Fibroblast of skin of back (primary cell): ENCODE results near the gene STH.

Source experiments
- DNase-seq: peaks from one replicate; pipeline ENCODE4 v3.0.0-alpha.2; 2013

Gene STH

DNA sequence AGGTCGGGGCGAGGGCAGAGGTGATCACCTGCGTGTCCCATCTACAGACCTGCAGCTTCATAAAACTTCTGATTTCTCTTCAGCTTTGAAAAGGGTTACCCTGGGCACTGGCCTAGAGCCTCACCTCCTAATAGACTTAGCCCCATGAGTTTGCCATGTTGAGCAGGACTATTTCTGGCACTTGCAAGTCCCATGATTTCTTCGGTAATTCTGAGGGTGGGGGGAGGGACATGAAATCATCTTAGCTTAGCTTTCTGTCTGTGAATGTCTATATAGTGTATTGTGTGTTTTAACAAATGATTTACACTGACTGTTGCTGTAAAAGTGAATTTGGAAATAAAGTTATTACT is 28.9 kb downstream of the STH start:
- no peak for DNase-seq

DNA sequence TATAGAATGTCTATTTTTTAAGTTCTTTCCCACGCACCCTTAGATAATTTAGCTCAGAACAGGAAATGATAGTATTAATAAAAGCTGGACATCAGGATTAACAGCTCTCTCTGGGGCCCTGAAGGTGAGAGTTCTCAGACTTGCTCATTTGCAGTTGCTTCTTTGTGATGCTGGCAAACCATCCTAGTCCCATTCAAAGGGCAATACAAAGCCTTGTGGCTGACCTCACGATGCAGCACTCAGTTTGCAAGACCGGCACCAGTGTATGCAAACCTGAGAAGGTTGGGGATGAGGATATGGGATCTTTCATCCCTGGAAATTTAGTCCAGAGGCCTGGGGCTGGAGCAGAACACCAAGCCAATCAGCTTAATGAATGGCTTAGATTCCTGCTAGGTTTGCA is 29.3 kb downstream of the STH start:
- DNase-seq, result no peak

DNA sequence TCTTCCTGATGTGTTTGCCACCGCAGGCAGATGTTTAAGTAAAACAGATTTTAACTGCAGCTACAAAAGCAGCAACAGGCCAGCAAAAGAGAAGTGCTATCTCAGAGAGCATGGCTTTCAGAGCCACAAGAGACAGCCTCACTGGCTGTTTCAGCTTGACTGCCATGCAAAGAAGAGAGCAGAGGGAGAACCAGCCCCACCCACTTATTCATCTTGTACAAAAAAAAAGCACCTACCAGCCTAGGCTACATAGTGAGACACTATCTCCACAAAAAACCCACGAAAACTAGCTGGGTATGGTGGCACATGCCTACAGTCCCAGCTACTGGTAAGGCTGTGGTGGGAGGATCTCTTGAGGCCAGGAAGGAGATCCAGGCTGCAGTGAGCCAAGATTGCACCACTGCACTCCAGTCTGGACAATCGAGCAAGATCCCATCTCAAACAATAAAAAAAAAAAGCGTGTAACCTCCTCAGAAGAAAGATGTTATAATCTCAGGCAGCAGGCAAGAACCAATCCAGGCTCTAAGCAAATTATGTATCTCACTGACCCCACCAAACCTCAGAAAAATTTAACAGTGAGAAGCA is 30.0 kb downstream of the STH start:
- no peak for DNase-seq

DNA sequence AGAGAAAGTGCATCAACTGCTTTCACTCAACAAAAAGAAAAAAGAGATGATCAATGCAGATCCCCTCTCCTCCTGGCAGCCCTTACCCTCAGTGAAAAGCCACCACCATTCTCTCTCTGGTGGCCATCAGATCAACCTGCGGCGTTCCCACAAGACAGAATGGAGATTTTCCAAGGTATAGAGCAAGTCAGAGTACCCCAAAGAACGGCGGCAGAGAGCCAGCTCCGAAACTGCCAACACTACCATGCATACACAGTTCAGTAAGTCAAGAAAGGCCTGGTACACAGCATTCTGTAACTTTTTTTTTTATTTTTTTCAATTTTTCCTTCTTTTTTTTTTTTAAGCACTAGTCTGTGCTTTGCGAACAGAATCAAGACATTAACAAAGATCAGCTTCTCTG is 30.6 kb downstream of the STH start:
- no peak for DNase-seq

DNA sequence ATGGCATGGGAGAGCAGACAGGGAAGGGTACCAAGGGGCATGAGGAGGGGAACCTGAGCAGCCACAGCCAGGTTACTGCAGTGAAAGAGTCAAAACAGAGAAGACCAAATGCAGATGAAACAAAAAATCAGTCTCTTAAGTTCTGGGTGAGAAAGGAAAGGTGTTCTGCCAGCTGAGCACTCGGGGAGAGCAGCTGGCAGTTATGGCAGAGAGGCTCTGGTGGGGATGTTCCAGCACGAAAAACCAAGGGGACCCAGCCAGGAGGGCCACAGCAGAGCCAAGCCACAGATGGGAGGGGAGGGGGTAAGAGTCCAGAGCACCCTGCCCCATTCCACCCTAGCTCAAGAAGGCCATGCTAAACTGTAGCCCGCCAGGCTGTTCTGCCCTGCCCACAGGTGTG is 31.7 kb downstream of the STH start:
- DNase-seq, result no peak

DNA sequence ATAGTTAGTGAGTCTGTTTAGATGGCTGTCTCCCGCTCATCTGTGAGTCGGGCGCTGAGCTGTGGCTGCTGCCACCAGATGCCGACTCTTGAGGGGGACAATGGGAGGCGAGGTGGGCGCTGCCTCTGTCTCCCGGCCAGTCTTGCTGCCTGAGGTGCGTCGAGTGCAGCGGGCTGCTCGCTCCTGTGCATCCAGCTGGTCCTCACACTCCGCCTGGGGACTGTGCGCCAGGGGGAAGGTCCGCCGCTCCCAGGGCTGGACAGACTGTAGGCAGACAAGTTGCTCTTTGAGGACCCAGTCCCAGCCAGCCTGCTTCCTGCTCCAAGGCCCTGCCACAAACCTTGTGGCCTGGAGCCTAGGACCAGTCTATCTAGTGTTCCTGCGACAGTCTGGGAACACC is 32.4 kb downstream of the STH start:
- DNase-seq, result no peak

DNA sequence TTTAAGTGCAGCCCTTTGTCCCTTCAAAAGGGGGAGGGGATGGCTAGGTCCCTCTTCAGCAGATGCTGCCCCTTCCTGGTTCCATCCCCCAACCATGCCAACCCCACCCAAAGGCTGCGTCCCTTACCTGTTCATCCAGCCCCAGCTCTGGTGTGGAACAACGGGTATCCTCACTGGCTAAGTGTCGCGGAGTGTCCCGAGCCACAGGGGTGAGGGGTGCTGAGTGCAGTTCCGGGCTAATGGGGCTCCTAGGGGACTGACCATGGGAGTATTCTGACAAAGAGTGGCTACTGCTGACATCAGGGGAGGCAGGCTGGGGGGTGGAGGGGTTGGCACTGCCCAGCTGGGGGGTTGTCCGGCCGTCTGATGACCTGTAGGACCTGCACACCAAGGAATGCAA is 32.9 kb downstream of the STH start:
- no peak for DNase-seq

DNA sequence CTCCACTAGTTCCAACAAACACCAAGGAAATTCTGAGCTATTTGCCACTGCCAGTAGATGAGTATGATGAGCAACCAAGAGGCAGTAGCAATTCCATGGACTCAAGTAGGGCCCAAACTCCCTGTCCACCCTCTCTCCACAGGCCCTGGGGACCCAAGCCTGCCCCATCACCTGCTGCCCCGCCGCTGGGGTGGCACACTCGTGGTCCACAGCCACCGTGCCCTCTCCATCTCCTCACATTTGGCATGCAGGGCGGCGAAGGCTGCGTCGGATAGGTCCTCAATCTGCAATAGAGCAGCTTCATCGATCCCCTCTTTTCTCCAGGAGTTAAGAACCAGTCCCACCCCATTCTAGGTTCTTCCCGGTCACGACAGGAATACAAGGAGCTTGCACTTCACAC is 33.9 kb downstream of the STH start:
- no peak for DNase-seq

DNA sequence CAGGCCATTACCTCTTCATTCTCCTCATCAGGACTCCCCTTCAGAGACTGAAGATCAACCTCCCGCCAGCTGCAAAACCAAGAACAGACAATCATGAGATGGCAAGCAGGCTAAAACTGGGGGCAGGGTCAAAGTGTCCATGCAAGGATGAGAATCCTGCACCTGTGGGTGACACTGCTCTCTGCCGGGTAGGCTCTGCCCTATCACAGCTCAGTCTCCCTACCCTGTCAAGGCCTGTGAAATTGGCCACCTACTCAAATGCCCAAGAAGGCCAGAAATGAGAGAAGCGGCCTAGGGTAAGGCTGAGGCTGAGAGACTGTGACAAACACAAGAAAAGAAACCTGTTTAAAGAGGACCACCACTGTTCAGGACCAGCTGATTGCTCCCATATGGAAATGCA is 34.3 kb downstream of the STH start:
- DNase-seq, result no peak

DNA sequence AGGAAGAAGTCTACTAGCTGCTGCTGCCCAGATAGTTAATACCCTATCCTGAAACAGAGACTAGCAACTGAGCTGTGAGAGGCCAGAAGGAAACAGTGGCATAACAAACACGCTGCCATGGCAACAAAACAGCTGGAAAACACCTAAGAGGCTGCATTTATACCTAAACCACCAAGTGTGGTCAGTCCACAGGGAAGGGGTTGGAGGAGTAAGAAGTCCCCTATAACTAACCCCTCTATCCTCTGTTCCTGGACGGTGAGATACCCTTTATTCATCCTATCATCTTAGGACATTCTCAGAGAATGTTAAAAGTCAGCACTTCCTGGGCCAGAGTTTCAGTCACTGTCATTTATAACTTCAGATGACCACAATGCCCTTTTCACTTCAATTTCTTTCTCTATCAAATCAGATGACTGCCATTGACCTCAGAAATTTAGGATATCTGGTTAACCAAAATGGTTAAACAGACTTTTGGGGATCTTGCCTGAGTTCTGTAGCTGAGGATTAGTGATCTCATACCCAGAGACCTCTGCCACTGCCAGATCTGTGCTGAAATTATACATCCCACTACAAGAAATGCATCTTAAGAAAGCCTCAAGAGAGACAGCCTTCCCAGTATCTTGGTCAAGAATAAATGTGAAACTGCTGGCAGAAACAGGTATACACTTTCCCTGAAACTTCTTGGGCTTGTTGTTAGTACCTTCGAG is 36.2 kb downstream of the STH start:
- no peak for DNase-seq

DNA sequence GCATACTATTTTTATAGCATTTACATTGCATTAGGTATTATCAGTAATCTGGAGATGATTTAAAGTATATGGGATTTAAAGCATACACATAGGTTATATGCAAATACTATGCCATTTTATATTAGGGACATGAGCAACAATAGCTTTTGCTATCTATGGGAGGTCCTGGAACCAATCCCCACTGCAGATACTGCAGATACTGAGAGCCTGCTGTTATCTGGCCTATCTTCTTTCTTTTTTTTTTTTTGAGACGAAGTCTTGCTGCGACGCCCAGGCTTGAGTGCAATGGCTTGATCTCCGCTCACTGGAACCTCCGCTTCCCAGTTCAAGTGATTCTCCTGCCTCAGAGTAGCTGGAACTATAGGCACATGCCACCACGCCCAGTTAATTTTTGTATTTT is 37.4 kb downstream of the STH start:
- no peak for DNase-seq

DNA sequence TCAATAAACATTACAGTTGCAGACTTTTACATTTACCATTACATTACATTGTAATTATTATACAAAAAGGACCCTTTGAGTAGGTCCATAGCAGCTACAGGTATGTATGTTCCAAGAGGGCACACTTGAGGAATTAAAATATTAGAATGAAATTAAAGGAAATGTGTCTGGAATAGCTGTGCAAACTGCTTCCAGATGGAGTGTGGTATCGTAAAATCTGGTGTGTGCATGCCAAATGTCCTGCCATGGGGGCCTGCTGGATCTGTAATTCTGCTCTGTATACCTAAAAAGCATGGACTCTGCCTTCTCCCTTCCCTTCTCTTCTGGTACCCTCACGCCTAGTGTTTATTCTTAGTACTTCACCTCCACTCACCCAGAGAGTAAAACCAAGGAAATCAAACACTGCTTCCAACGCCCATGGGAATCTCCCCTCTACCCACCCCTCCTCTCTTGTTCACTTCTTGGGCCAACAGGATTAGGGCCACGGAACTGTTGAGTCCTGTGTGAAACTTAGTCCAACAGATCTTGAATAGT is 38.7 kb downstream of the STH start:
- no peak for DNase-seq

DNA sequence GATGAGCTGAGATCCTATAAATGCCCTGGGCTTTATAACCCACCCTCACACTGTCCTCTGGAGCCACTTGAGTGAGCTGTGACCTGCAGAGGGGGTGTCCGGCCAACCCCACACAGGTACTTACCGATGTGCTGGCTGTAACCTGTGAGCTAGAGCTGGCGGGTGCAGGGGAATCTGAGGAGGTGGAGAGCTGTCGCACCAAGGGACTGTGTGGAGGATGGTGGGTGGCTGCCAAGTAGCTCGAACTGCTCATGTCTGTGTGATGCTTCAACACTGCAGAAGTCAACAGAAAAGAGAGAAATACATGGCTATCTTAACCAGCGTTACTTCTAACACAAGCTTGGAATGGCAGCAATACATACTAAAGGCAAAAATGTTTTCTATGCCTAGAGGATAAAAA is 39.4 kb downstream of the STH start:
- no peak for DNase-seq

DNA sequence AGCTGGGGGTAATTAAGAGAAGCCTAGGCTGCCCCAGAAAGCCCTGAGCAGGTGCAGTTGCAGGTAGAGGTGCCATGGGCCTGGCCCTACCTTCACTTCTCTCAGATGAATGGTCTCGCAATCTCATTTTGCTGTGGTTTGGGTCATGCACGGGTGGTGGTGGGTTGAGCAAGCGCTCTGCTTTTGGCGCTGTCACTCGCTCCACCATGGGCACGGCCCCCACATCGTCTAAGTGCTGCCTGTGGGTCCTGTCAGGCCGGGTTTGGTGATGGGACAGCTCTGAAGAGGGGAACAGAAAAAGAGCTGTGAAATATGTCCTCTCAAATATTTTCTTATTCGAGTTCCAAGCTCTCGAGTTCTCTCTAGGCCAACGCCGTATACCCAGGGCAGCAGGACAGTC is 39.9 kb downstream of the STH start:
- no peak for DNase-seq

DNA sequence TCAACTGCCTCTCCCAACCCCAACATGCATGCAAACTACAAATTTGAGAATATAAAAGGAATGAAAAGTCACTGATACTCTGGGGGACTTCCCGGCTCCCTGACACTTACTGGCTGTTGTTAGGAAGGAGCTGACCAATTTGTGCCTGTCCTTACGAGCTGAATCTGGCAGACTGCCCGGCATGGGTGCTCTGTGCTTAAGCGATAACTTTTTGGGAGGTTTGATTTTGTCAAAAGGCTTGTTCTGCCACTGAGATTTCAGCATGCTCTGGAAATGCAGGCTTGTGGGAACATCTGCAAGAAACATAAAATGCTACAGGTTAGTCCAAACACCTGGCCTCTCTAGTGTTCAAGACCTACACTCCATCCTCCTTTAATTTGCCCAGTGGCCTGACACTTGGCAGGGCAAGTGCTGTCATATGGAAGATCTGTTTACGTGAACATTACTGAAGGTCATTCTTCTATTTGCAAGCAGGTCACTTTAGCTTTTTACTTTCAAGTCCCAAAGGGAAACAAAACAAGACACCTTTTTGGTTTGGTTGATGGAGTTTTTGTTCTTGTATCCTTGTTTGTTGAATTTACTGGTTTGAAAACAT is 40.6 kb downstream of the STH start:
- no peak for DNase-seq

DNA sequence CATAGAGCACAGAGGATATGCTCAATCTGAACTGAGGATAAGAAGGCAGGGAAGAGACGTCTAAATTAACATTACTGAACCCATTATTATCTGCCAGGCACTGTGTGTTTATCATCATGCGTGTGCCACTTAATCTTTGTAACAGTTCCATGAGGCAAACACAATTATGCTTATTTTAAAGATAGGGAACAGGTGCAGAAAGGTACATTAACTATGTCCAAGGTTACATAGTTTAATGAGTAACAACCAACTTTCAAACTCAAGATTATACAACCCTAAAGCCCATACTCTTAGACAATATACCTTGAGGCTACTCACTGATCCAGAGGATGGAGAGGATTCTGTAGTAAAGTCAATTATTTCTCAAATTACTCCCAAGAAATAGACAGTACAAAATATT is 43.2 kb downstream of the STH start:
- no peak for DNase-seq

DNA sequence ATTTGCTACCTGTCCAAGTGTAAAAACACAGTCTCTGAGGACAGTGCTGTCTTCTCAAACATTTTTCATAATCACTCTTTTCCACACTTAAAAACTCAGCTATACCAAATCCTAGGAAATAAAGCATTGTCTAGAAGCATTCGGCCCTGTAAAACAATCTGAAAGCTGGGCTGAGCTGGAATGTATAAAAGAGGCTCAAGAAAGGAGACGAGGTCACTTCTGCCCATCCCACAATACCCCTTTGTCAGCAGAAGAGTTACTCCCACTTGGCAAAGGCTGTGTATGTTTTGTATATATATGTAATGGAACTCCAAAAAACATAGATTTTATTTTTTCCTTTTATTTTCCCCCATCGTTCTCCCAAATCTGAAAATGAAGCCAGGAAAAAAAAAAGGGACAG is 43.9 kb downstream of the STH start:
- no peak for DNase-seq

DNA sequence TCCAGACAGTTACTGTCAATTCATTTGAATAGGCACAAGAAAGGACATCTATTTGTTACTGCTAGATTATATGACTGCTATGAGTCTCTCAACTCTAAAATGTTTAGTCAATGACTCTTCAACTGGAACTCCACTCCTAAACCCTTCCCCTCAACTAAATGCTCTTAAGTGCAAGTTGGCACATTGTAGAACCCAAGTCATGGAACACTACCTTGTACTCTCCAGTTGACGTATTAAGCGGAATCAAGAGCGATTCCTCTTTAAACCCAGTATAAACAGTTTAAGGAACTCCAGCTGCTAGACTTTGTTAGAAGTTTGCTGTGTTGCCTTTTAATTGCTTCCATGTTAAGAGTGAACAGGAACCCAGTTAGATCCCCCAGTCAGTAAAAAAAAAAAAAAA is 44.6 kb downstream of the STH start:
- DNase-seq, result no peak

DNA sequence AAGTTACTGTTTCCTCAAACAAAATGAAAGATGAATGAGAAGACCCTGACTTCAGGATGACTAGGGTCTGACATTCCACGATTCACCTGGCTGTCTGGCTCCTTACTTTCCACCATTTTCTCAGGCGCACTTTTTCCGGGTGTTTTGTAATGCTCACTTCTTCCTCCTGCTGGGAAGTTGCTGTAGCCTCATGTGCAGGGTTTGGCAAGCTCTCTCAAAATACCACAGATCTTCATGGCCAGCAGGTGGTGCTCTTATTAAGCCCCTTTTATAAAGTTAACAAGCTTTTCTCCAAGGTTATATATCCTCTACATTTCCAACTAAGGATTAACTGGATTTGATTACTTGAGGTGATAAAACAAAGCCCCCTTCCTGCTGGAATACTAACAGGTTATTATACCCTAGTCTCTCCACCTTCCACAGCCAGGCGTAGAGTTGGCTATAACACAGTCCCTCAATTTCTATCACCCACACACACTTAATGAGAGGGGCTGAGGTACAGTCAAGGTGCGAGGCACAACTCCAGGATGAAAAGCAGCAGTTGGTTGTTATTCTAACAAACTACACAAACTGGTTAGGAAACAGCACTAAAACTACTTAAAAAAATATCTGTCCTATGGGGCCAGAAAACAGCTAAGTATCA is 45.4 kb downstream of the STH start:
- peak; percentile 84 for DNase-seq

DNA sequence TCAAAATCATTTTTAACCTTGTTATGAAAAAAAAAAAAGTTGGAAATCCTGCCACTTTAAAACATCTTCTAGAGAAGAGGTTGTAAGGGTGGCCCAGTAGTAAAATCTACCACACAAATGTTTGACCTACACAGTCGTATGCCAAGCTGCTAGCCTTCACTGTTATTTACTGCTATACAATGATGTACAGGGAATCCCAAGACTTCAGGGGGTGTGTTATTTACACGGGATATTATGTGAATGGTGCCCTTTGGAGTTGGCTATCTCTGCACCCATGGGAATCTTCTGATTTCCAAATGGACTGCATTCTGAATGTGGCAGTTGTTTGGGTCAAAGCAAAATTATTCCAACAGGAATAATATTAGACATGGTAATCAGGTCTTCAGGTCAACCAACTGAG is 45.9 kb downstream of the STH start:
- no peak for DNase-seq

DNA sequence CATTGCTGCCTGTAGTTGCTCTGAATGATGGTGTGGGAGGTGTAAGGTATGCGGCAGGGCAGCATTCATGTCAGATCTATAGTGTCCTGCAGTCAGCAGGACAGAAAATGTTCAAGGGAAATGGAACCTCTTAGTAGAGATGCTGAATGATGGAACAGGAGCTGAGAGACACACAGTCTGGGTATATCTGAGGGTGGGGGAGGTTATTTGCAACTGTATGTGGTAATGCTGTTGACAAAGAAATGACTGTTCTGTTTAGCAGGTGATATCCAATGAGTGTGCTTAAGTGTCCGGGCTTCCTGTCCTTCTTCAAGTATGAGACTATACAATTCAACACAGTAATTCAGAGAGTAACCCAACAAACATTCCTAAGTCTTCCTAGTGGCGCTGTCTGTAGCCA is 46.6 kb downstream of the STH start:
- no peak for DNase-seq

DNA sequence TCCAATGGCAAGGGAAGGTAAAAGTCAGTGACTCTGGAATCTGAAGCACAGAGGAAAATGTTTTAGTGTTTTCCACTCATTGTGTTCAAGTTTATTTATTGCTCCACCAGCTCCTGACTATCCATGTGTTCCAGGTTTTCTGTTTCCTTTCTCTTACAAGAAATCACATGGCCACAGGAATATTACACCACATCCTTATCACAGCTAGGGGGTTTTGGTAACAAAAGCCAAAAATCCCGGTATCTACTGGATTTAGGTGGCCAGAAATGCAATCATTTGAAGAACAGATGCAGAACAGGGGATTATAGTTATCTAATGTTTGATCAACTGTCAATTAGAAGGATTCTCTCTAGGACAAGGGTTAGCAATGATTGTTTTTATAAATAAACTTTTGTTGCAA is 47.9 kb downstream of the STH start:
- DNase-seq, result no peak

DNA sequence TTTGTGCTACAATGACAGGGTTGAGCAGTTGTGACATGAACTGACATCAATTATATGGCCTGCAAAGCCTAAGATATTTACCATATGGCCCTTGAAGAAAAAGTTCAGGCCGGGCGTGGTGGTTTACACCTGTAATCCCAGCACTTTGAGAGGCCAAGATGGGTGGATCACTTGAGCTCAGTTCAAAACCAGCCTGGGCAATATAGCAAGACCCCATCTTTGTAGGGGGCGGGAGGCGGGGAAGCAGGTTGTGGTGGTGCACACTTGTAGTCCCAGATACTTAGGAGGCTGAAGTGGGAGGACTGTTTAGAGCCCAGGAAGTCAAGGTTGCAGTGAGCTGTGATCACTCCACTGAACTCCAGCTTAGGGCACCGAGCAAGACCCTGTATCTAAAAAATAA is 48.3 kb downstream of the STH start:
- DNase-seq, result no peak

DNA sequence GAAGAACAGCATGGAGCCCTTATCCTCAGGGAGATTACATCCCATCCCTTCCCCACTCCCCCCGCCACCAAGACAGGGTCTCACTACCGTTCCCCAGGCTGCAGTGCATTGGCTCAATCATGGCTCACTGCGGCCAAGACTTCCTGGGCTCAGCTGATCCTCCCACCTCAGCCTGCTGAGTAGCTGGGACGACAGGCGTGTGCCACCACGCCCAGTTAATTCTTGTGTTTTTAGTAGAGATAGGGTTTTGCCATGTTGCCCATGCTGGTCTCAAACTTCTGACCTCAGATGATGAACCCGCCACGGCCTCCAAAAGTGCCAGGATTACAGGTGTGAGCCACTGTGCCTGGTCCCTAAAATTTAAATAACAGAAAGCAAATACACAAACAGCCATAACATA is 48.8 kb downstream of the STH start:
- DNase-seq, result no peak
